GM12874 (cell line): ENCODE data around the gene ARHGAP26.

Experiments used
- CTCF ChIP-seq: IDR thresholded peaks from 2 replicates; pipeline ENCODE4 v1.5.1; 2011; ENCODE audit warnings: low read depth, mild to moderate bottlenecking, control low read depth, low read length, moderate library complexity; ENCODE audit not compliant: insufficient read depth

Gene ARHGAP26

GRCh38 chr5:143037708-143038107 is 267.5 kb downstream of the ARHGAP26 start:
- TF ChIP-seq CTCF, result no peak

GRCh38 chr5:143040622-143041021 is 270.4 kb downstream of the ARHGAP26 start:
- TF ChIP-seq CTCF, result no peak

GRCh38 chr5:143041461-143041860 is 271.3 kb downstream of the ARHGAP26 start:
- no peak for TF ChIP-seq CTCF

- TF ChIP-seq CTCF, result no peak
These were observed 272.0 kb downstream of the ARHGAP26 start for GRCh38 chr5:143041972-143042770.

GRCh38 chr5:143044265-143044664 is 274.1 kb downstream of the ARHGAP26 start:
- TF ChIP-seq CTCF, result no peak

GRCh38 chr5:143045062-143045461 is 274.9 kb downstream of the ARHGAP26 start:
- TF ChIP-seq CTCF, result no peak

- no peak for TF ChIP-seq CTCF
These were observed 276.1 kb downstream of the ARHGAP26 start for GRCh38 chr5:143046314-143046713.
